ENCODE data around the gene P2RY6. TPM values are rescaled to one million over a fixed set of nuclear protein-coding genes. Genes with fewer than 3 reads are reported as not detected.

P2RY6 gene
- total RNA-seq, 1 experiment from 2014 or later, result 0.15 TPM

- Histone ChIP-seq H3K4me1 (ENCODE audit: control insufficient read depth in 1 of 2, insufficient read depth in 2 of 2, low read length in 2 of 2) (no peaks in the 10 kb centered on the region; a peak in 1 of 4 replicates), H3K79me2 (ENCODE audit: insufficient read depth, low read length) (no peaks in the 10 kb centered on the region), H3K27ac (ENCODE audit: low read depth, low read length) (no peak overlapping the region), H3K36me3 (ENCODE audit: control insufficient read depth in 1 of 2, insufficient read depth in 2 of 2, low read length in 2 of 2) (no peaks in the 10 kb centered on the region), H3K9me2 (ENCODE audit: insufficient read depth) (no peaks in the 10 kb centered on the region), H3K4me2 (ENCODE audit: low read length) (no peak overlapping the region), H3K27me3 (ENCODE audit: insufficient read depth, low read length) (0 out of 2 replicates have a peak, but pooled peaks cover 2% of the 10 kb centered on the region), H3K4me3 (replicated peaks in 1 of 2; ENCODE audit: low read depth in 1 of 2, low read length in 2 of 2) (no peak overlapping the region), H2AFZ (ENCODE audit: low read depth, low read length, poor library complexity, severe bottlenecking) (no peak overlapping the region), H3K9me3 (ENCODE audit: control insufficient read depth in 1 of 2, insufficient read depth in 1 of 2, low read depth in 1 of 2, low read length in 2 of 2) (no peaks in the 10 kb centered on the region), H3K9ac (ENCODE audit: low read length) (no peak overlapping the region), H4K20me1 (ENCODE audit: insufficient read depth) (no peaks in the 10 kb centered on the region)
- intact Hi-C loops (cut with micrococcal nuclease), result no loop called here
- TF ChIP-seq EZH2phosphoT487 (IDR thresholded peaks at IDR 0.05; ENCODE audit: borderline replicate concordance) (no peak), ZNF274 (IDR thresholded peaks at IDR 0.05; ENCODE audit: low read depth, low read length) (no peak), CBX3 (IDR thresholded peaks at IDR 0.05; ENCODE audit: low read depth) (no peak), TCF7L2 (IDR thresholded peaks at IDR 0.05; ENCODE audit: borderline replicate concordance, extremely low read depth, insufficient read depth, insufficient read length) (no peak), EZH2 (IDR thresholded peaks at IDR 0.05) (no peak), ZBTB33 (IDR thresholded peaks at IDR 0.05; ENCODE audit: extremely low read depth, insufficient replicate concordance, low read length) (no peak), CTCF (IDR thresholded peaks at IDR 0.05 in 2 of 3, conservative IDR thresholded peaks at IDR 0.05 in 1 of 3; ENCODE audit: borderline replicate concordance in 1 of 3, insufficient read depth in 1 of 3, low read depth in 2 of 3, low read length in 2 of 3) (no peak), SIN3A (IDR thresholded peaks at IDR 0.05; ENCODE audit: low read depth) (no peak), ATF3 (IDR thresholded peaks at IDR 0.05) (no peak), JUND (IDR thresholded peaks at IDR 0.05) (no peak), CEBPB (IDR thresholded peaks at IDR 0.05; ENCODE audit: low read depth) (no peak), REST (IDR thresholded peaks at IDR 0.05; ENCODE audit: low read depth) (no peak), SP1 (IDR thresholded peaks at IDR 0.05; ENCODE audit: low read depth) (no peak)
- ATAC-seq, result no peak
- ChIA-PET POLR2A (no interaction called here), CTCF (no interaction called here), RAD21 (ENCODE audit: low non-redundant PET in 1 of 2, low total read pairs in 2 of 2, uncharacterized antibody in 2 of 2, unreplicated experiment in 2 of 2) (no interaction called here)
- DNase-seq (ENCODE audit: low read depth, low spot score), result no peak
- BruUV-seq (replicated peaks), result no TSS peak
Observed at GRCh38 chr11:73283276-73284000, 11.3 kb downstream of the P2RY6 start.

Measured in HCT116 (cell line).